Measurements from ENCODE around the gene TNNT2. TPM values are rescaled to one million over a fixed set of nuclear protein-coding genes. Genes with fewer than 3 reads are reported as not detected.
A peak's percentile ranks its signal among the peaks of the same experiment; 100 is the strongest.

The TNNT2 gene
- total RNA-seq, 1 donor: not detected

GRCh38 chr1:201406831-201407406 is 29.4 kb upstream of the TNNT2 start:
- Histone ChIP-seq H3K4me3 (ENCODE audit: insufficient read depth, low read length) (no peak overlapping the region), H3K79me2 (ENCODE audit: insufficient read depth, low read length) (no peaks in the 10 kb centered on the region), H3K9me3 (ENCODE audit: low read depth, low read length) (no peaks in the 10 kb centered on the region), H3K4me2 (ENCODE audit: insufficient read depth, low read length) (no peak overlapping the region), H2AFZ (ENCODE audit: low read length) (no peak overlapping the region), H3K27me3 (ENCODE audit: insufficient read depth, low read length) (peaks cover 44% of the 10 kb centered on the region), H3K27ac (ENCODE audit: low read depth, low read length) (no peak overlapping the region), H4K20me1 (ENCODE audit: insufficient read depth, low read length) (no peaks in the 10 kb centered on the region), H3K36me3 (ENCODE audit: insufficient read depth, low read length) (no peaks in the 10 kb centered on the region), H3K4me1 (ENCODE audit: insufficient read depth, low read length) (no peaks in the 10 kb centered on the region)
- peak; percentile 21 for DNase-seq (ENCODE audit: insufficient read length, low spot score, missing footprints)
- no peak for TF ChIP-seq CTCF (IDR thresholded peaks at IDR 0.05; ENCODE audit: extremely low read depth, low read depth, low read length)

GRCh38 chr1:201405484-201405831 is 28.0 kb upstream of the TNNT2 start:
- Histone ChIP-seq H3K9me3 (ENCODE audit: low read depth, low read length) (no peaks in the 10 kb centered on the region), H3K4me2 (ENCODE audit: insufficient read depth, low read length) (no peak overlapping the region), H3K4me1 (ENCODE audit: insufficient read depth, low read length) (no peaks in the 10 kb centered on the region), H3K36me3 (ENCODE audit: insufficient read depth, low read length) (no peaks in the 10 kb centered on the region), H3K27me3 (ENCODE audit: insufficient read depth, low read length) (peaks cover 46% of the 10 kb centered on the region), H3K27ac (ENCODE audit: low read depth, low read length) (no peak overlapping the region), H2AFZ (ENCODE audit: low read length) (no peak overlapping the region), H3K79me2 (ENCODE audit: insufficient read depth, low read length) (no peaks in the 10 kb centered on the region), H4K20me1 (ENCODE audit: insufficient read depth, low read length) (no peaks in the 10 kb centered on the region), H3K4me3 (ENCODE audit: insufficient read depth, low read length) (no peak overlapping the region)
- TF ChIP-seq CTCF (IDR thresholded peaks at IDR 0.05; ENCODE audit: extremely low read depth, low read depth, low read length): no peak
- DNase-seq (ENCODE audit: insufficient read length, low spot score, missing footprints): peak; percentile 42

- no peaks in the 10 kb centered on the region for H3K9me3 ChIP-seq (ENCODE audit: low read depth, low read length)
- H3K4me1 ChIP-seq (ENCODE audit: insufficient read depth, low read length): no peaks in the 10 kb centered on the region
- no peak overlapping the region for H2AFZ ChIP-seq (ENCODE audit: low read length)
- no peaks in the 10 kb centered on the region for H3K36me3 ChIP-seq (ENCODE audit: insufficient read depth, low read length)
- H3K4me2 ChIP-seq (ENCODE audit: insufficient read depth, low read length): no peak overlapping the region
- no peaks in the 10 kb centered on the region for H4K20me1 ChIP-seq (ENCODE audit: insufficient read depth, low read length)
- TF ChIP-seq CTCF (IDR thresholded peaks at IDR 0.05; ENCODE audit: extremely low read depth, low read depth, low read length): no peak
- DNase-seq (ENCODE audit: insufficient read length, low spot score, missing footprints): peak; percentile 83
- no peak overlapping the region for H3K27ac ChIP-seq (ENCODE audit: low read depth, low read length)
- no peak overlapping the region for H3K4me3 ChIP-seq (ENCODE audit: insufficient read depth, low read length)
- H3K79me2 ChIP-seq (ENCODE audit: insufficient read depth, low read length): no peaks in the 10 kb centered on the region
- peaks cover 47% of the 10 kb centered on the region for H3K27me3 ChIP-seq (ENCODE audit: insufficient read depth, low read length)
Measured at GRCh38 chr1:201404722-201405483, 27.4 kb upstream of the TNNT2 start.

- Histone ChIP-seq H3K9me3 (ENCODE audit: low read depth, low read length) (no peaks in the 10 kb centered on the region), H3K79me2 (ENCODE audit: insufficient read depth, low read length) (no peaks in the 10 kb centered on the region), H3K27ac (ENCODE audit: low read depth, low read length) (no peak overlapping the region), H4K20me1 (ENCODE audit: insufficient read depth, low read length) (no peaks in the 10 kb centered on the region), H3K4me2 (ENCODE audit: insufficient read depth, low read length) (no peak overlapping the region), H3K36me3 (ENCODE audit: insufficient read depth, low read length) (no peaks in the 10 kb centered on the region), H3K4me3 (ENCODE audit: insufficient read depth, low read length) (no peak overlapping the region), H3K4me1 (ENCODE audit: insufficient read depth, low read length) (no peaks in the 10 kb centered on the region), H3K27me3 (ENCODE audit: insufficient read depth, low read length) (peaks cover 51% of the 10 kb centered on the region), H2AFZ (ENCODE audit: low read length) (no peak overlapping the region)
- no peak for TF ChIP-seq CTCF (IDR thresholded peaks at IDR 0.05; ENCODE audit: extremely low read depth, low read depth, low read length)
- DNase-seq (ENCODE audit: insufficient read length, low spot score, missing footprints): peak; percentile 83
Measured at GRCh38 chr1:201404055-201404454, 26.6 kb upstream of the TNNT2 start.
